NCI-H510A (cell line): Measurements from ENCODE around the gene KCP.

ENCODE experiments used
- DNase-seq: peaks from one replicate; lab custom pipeline; 2025; lab: John Stamatoyannopoulos, UW

KCP gene

GRCh38 chr7:128939075-128939860, 28.8 kb upstream of the KCP start:
- no peak for DNase-seq

GRCh38 chr7:128938544-128939074, 28.1 kb upstream of the KCP start:
- DNase-seq = no peak

GRCh38 chr7:128937647-128938543, 27.4 kb upstream of the KCP start, which contains the start of gene IRF5:
Gene IRF5 (plus strand): TSS chr7:128937927. CDS start chr7:128942082, 4,155 bp downstream.
- peak; percentile 40 for DNase-seq

- DNase-seq = no peak
Observed at GRCh38 chr7:128937271-128937646, 26.8 kb upstream of the KCP start.

- no peak for DNase-seq
Observed at GRCh38 chr7:128936798-128937197, 26.3 kb upstream of the KCP start.

GRCh38 chr7:128935342-128935730, 24.8 kb upstream of the KCP start:
- no peak for DNase-seq

GRCh38 chr7:128934361-128935341, 24.1 kb upstream of the KCP start:
- no peak for DNase-seq

- no peak for DNase-seq
Observed at GRCh38 chr7:128933180-128933891, 22.8 kb upstream of the KCP start.

GRCh38 chr7:128932862-128933179, 22.3 kb upstream of the KCP start:
- no peak for DNase-seq

GRCh38 chr7:128931965-128932861, 21.7 kb upstream of the KCP start:
- no peak for DNase-seq

- no peak for DNase-seq
Observed at GRCh38 chr7:128931190-128931798, 20.8 kb upstream of the KCP start.

GRCh38 chr7:128928882-128929788, 18.6 kb upstream of the KCP start:
- DNase-seq = no peak

- DNase-seq = no peak
Observed at GRCh38 chr7:128928159-128928813, 17.8 kb upstream of the KCP start.

GRCh38 chr7:128924707-128925588, 14.4 kb upstream of the KCP start:
- DNase-seq = no peak

GRCh38 chr7:128923411-128923800, 12.9 kb upstream of the KCP start:
- no peak for DNase-seq

GRCh38 chr7:128922496-128923410, 12.2 kb upstream of the KCP start:
- DNase-seq = no peak
